ENCODE data around the gene FBXO41.
"Not testable (repeated sequence)": the region's sequence is repeated elsewhere in the genome, so short reads cannot be mapped to it uniquely, and the experiment has no call there.

The FBXO41 gene

GRCh38 chr2:73266061-73266901 is 18.0 kb downstream of the FBXO41 start:
- Histone ChIP-seq H3K27ac (no peak overlapping the region), H3K36me3 (no peaks in the 10 kb centered on the region), H3K27me3 (peaks cover 41% of the 10 kb centered on the region), H3K9me3 (no peaks in the 10 kb centered on the region), H3K4me3 (ENCODE audit: low read depth in 1 of 2, low read length in 1 of 2) (no peak overlapping the region), H3K4me1 (ENCODE audit: control insufficient read depth in 1 of 2, insufficient read depth in 1 of 2, low read depth in 1 of 2, low read length in 1 of 2) (no peaks in the 10 kb centered on the region)
- no peak for TF ChIP-seq CTCF (IDR thresholded peaks at IDR 0.05)

GRCh38 chr2:73265298-73266060 is 18.8 kb downstream of the FBXO41 start:
- no peaks in the 10 kb centered on the region for H3K4me1 ChIP-seq (ENCODE audit: control insufficient read depth in 1 of 2, insufficient read depth in 1 of 2, low read depth in 1 of 2, low read length in 1 of 2)
- no peaks in the 10 kb centered on the region for H3K36me3 ChIP-seq
- H3K27me3 ChIP-seq: peaks cover 33% of the 10 kb centered on the region
- no peaks in the 10 kb centered on the region for H3K9me3 ChIP-seq
- no peak overlapping the region for H3K27ac ChIP-seq
- H3K4me3 ChIP-seq (ENCODE audit: low read depth in 1 of 2, low read length in 1 of 2): no peak overlapping the region
- TF ChIP-seq CTCF (IDR thresholded peaks at IDR 0.05): no peak

GRCh38 chr2:73264783-73265182 is 19.5 kb downstream of the FBXO41 start:
- no peak for TF ChIP-seq CTCF (IDR thresholded peaks at IDR 0.05)
- H3K27me3 ChIP-seq: peaks cover 26% of the 10 kb centered on the region
- no peaks in the 10 kb centered on the region for H3K9me3 ChIP-seq
- no peak overlapping the region for H3K27ac ChIP-seq
- H3K4me3 ChIP-seq (ENCODE audit: low read depth in 1 of 2, low read length in 1 of 2): no peak overlapping the region
- H3K4me1 ChIP-seq (ENCODE audit: control insufficient read depth in 1 of 2, insufficient read depth in 1 of 2, low read depth in 1 of 2, low read length in 1 of 2): no peaks in the 10 kb centered on the region
- no peaks in the 10 kb centered on the region for H3K36me3 ChIP-seq

GRCh38 chr2:73264332-73264606 is 20.0 kb downstream of the FBXO41 start:
- Histone ChIP-seq H3K4me3 (ENCODE audit: low read depth in 1 of 2, low read length in 1 of 2) (no peak overlapping the region), H3K9me3 (no peaks in the 10 kb centered on the region), H3K27me3 (peaks cover 21% of the 10 kb centered on the region), H3K36me3 (no peaks in the 10 kb centered on the region), H3K4me1 (ENCODE audit: control insufficient read depth in 1 of 2, insufficient read depth in 1 of 2, low read depth in 1 of 2, low read length in 1 of 2) (no peaks in the 10 kb centered on the region), H3K27ac (no peak overlapping the region)
- no peak for TF ChIP-seq CTCF (IDR thresholded peaks at IDR 0.05)

GRCh38 chr2:73263540-73264331 is 20.5 kb downstream of the FBXO41 start:
- H3K27me3 ChIP-seq: peaks cover 15% of the 10 kb centered on the region
- no peak overlapping the region for H3K4me3 ChIP-seq (ENCODE audit: low read depth in 1 of 2, low read length in 1 of 2)
- H3K9me3 ChIP-seq: no peaks in the 10 kb centered on the region
- no peak for TF ChIP-seq CTCF (IDR thresholded peaks at IDR 0.05)
- no peak overlapping the region for H3K27ac ChIP-seq
- no peaks in the 10 kb centered on the region for H3K36me3 ChIP-seq
- H3K4me1 ChIP-seq (ENCODE audit: control insufficient read depth in 1 of 2, insufficient read depth in 1 of 2, low read depth in 1 of 2, low read length in 1 of 2): no peaks in the 10 kb centered on the region

GRCh38 chr2:73262691-73263429 is 21.4 kb downstream of the FBXO41 start:
- H3K9me3 ChIP-seq; H3K4me3 ChIP-seq (ENCODE audit: low read depth in 1 of 2, low read length in 1 of 2); H3K4me1 ChIP-seq (ENCODE audit: control insufficient read depth in 1 of 2, insufficient read depth in 1 of 2, low read depth in 1 of 2, low read length in 1 of 2); H3K27me3 ChIP-seq; H3K27ac ChIP-seq; H3K36me3 ChIP-seq: not testable (repeated sequence)
